A673 (cell line): ENCODE measurements around the gene HDAC4. TPM values are rescaled to one million over a fixed set of nuclear protein-coding genes. Genes with fewer than 3 reads are reported as not detected.

Experiments used
- BruUV-seq: library from RNA; stranded (reverse); fragments of 400-500 nt; replicated peaks from 2 replicates; lab custom pipeline; 2021; lab: Mats Ljungman, UMichigan
- CTCF ChIA-PET: fragments of 300-600 bp; sonication (Branson Sonifier 250); formaldehyde crosslinking; loops from one replicate; lab custom pipeline; 2022; ENCODE audit warnings: antibody characterized with exemption; lab: Charles Lee
- POLR2A ChIA-PET: fragments of 300-600 bp; sonication (Branson Sonifier 250); formaldehyde crosslinking; loops from one replicate; lab custom pipeline; 2022; ENCODE audit warnings: antibody characterized with exemption; ENCODE audit not compliant: low non-redundant PET; lab: Charles Lee
- DNase-seq: peaks from one replicate; pipeline ENCODE4 v3.0.0-alpha.2; 2015; ENCODE audit warnings: low spot score
- H3K27ac ChIP-seq: fragments of 200-600 bp; sonication (generic); 2 replicates; pipeline ENCODE4 v1.5.1; 2016; ENCODE audit warnings: mixed run types, low read depth, mild to moderate bottlenecking, mixed read lengths, antibody characterized with exemption, low read length; ENCODE audit not compliant: poor library complexity, severe bottlenecking
- H3K27me3 ChIP-seq: fragments of 200-600 bp; sonication (generic); replicated peaks from 2 replicates; pipeline ENCODE4 v1.6.1; 2017; ENCODE audit warnings: mixed run types, low read depth, mild to moderate bottlenecking, mixed read lengths, antibody characterized with exemption, low read length; ENCODE audit not compliant: insufficient read depth, poor library complexity
- H3K36me3 ChIP-seq: fragments of 200-600 bp; sonication (generic); 2 replicates; pipeline ENCODE4 v1.6.1; 2016; ENCODE audit warnings: mixed run types, mild to moderate bottlenecking, mixed read lengths, antibody characterized with exemption, low read length; ENCODE audit not compliant: insufficient read depth, poor library complexity, severe bottlenecking
- H3K4me1 ChIP-seq: fragments of 200-600 bp; sonication (generic); 2 replicates; pipeline ENCODE4 v1.6.1; 2017; ENCODE audit warnings: mixed run types, mild to moderate bottlenecking, mixed read lengths, antibody characterized with exemption, low read length; ENCODE audit not compliant: insufficient read depth, poor library complexity, severe bottlenecking
- H3K4me3 ChIP-seq: fragments of 200-600 bp; sonication (generic); 2 replicates; pipeline ENCODE4 v1.5.1; 2016; ENCODE audit warnings: low read depth, mixed run types, mild to moderate bottlenecking, mixed read lengths, low read length; ENCODE audit not compliant: poor library complexity, severe bottlenecking
- H3K9me3 ChIP-seq: fragments of 200-600 bp; sonication (generic); 2 replicates; pipeline ENCODE4 v1.6.1; 2016; ENCODE audit warnings: mixed run types, low read depth, mild to moderate bottlenecking, mixed read lengths, antibody characterized with exemption, low read length; ENCODE audit not compliant: poor library complexity, severe bottlenecking
- CTCF ChIP-seq: fragments of 300-800, 200-600 bp; sonication (generic); conservative IDR thresholded peaks from 2 replicates; pipeline ENCODE4 v1.5.1; 2017; ENCODE audit warnings: low read depth, mild to moderate bottlenecking, antibody characterized with exemption, low read length, moderate library complexity, mixed read lengths
- EZH2 ChIP-seq: fragments of 200-600 bp; sonication (generic); IDR thresholded peaks from 2 replicates; pipeline ENCODE4 v1.6.1; 2017; ENCODE audit warnings: borderline replicate concordance, low read depth, mild to moderate bottlenecking, mixed read lengths, antibody characterized with exemption, low read length; ENCODE audit not compliant: poor library complexity, severe bottlenecking
- intact Hi-C: fragments of 100-400 bp; cut with micrococcal nuclease; formaldehyde crosslinking; loops from one replicate; pipeline ENCODE4 v1.10.0; 2022; ENCODE audit not compliant: unreplicated experiment
- total RNA-seq: library from RNA; stranded (reverse); gene quantifications from 2 replicates; pipeline ENCODE4 v1.2.3, GENCODE V29; 2021

The HDAC4 gene
- total RNA-seq, 1 experiment from 2014 or later, result 40.0 TPM

- Histone ChIP-seq H3K9me3 (no peaks in the 10 kb centered on the region), H3K27ac (no peak overlapping the region), H3K27me3 (peaks cover 18% of the 10 kb centered on the region), H3K36me3 (no peaks in the 10 kb centered on the region), H3K4me3 (no peak overlapping the region), H3K4me1 (no peaks in the 10 kb centered on the region)
- TF ChIP-seq EZH2 (no peak), CTCF (no peak)
- intact Hi-C loops, result no loop called here
- no TSS peak for BruUV-seq
- DNase-seq, result no peak
- ChIA-PET POLR2A (no interaction called here), CTCF (no interaction called here)
Measured at GRCh38 chr2:239014458-239015217, 386.2 kb downstream of the HDAC4 start.

GRCh38 chr2:239013678-239013976, 387.2 kb downstream of the HDAC4 start:
- POLR2A ChIA-PET, result interaction anchor here (0.7 kb wide), 1 partner anchor 28 kb away, joined by 3 read pairs; no protein-coding TSS in a partner anchor
- intact Hi-C loops, result no loop called here

GRCh38 chr2:239012936-239013677, 387.7 kb downstream of the HDAC4 start:
- TF ChIP-seq EZH2, result no peak
- no peak for TF ChIP-seq CTCF
- BruUV-seq, result no TSS peak

More at GRCh38 chr2:239013678-239013976, 387.2 kb downstream of the HDAC4 start:
- peaks cover 18% of the 10 kb centered on the region for H3K27me3 ChIP-seq
- no peak overlapping the region for H3K27ac ChIP-seq
- CTCF ChIA-PET, result interaction anchor here (0.6 kb wide), 1 partner anchor 617 kb away, joined by 3 read pairs; no protein-coding TSS in a partner anchor
- no peaks in the 10 kb centered on the region for H3K9me3 ChIP-seq
- H3K4me3 ChIP-seq, result no peak overlapping the region
- BruUV-seq, result no TSS peak
- no peaks in the 10 kb centered on the region for H3K4me1 ChIP-seq
- TF ChIP-seq CTCF, result no peak
- TF ChIP-seq EZH2, result no peak
- DNase-seq, result no peak
- H3K36me3 ChIP-seq, result no peaks in the 10 kb centered on the region

More at GRCh38 chr2:239012936-239013677, 387.7 kb downstream of the HDAC4 start:
- Histone ChIP-seq H3K9me3 (no peaks in the 10 kb centered on the region), H3K27ac (no peak overlapping the region), H3K27me3 (peaks cover 23% of the 10 kb centered on the region), H3K36me3 (no peaks in the 10 kb centered on the region), H3K4me3 (no peak overlapping the region), H3K4me1 (no peaks in the 10 kb centered on the region)
- intact Hi-C loops, result no loop called here
- DNase-seq, result no peak
- CTCF ChIA-PET, result interaction anchor here (0.6 kb wide), 1 partner anchor 616 kb away, joined by 3 read pairs; no protein-coding TSS in a partner anchor
- POLR2A ChIA-PET, result interaction anchor here (0.7 kb wide), 1 partner anchor 29 kb away, joined by 3 read pairs; no protein-coding TSS in a partner anchor
